ENCODE data around the gene CUL5. TPM values are rescaled to one million over a fixed set of nuclear protein-coding genes. Genes with fewer than 3 reads are reported as not detected.
"Not testable (repeated sequence)": the region's sequence is repeated elsewhere in the genome, so short reads cannot be mapped to it uniquely, and the experiment has no call there.

CUL5 gene
- total and polyA plus RNA-seq, 2 of the 8 experiments (the other 6 are each of a cell fraction or from before 2014, with no cell fraction given) = 4.9 to 31.8 TPM

DNA sequence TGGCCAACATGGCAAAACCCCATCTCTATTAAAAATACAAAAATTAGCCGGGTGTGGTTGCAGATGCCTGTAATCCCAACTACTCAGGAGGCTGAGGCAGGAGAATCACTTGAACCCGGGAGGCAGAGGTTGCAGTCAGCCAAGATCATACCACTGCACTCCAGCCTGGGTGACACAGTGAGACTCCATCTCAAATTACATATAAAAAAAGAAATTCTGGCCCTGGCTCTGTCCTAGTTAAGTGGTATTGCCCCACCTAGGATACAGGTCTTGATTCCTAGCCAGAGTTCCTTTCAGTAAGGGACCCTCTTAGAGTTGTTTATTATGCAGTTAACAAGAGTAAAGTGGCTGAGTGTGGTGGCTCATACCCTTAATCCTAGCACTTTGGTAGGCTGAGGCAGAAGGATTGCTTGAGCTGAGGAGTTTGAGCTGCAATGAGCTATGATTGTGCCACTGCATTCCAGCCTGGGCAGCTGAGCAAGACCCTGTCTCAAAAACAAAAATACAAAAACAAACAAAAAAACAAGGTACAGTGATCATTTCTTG is 124.4 kb downstream of the CUL5 start:
- H3K9ac ChIP-seq (replicated peaks in 1 of 4; ENCODE audit: extremely low read depth in 1 of 4, low read depth in 3 of 4, low read length in 3 of 4); H3K27ac ChIP-seq (ENCODE audit: low read depth, low read length); DNase-seq (ENCODE audit: low read depth in 1 of 2, low spot score in 2 of 2); H3K4me3 ChIP-seq (ENCODE audit: extremely low read depth in 1 of 4, insufficient read depth in 2 of 4, low read depth in 3 of 4, low read length in 4 of 4); H3K27me3 ChIP-seq (replicated peaks in 1 of 4; ENCODE audit: control insufficient read depth in 3 of 4, extremely low read depth in 1 of 4, insufficient read depth in 3 of 4, low read length in 3 of 4); H4K5ac ChIP-seq (ENCODE audit: insufficient read length, low read depth, low read length); H4K20me1 ChIP-seq (replicated peaks in 1 of 2; ENCODE audit: control insufficient read depth in 1 of 2, insufficient read depth in 2 of 2, low read length in 2 of 2); H3K18ac ChIP-seq (ENCODE audit: extremely low read depth, low read length); H2BK120ac ChIP-seq (replicated peaks; ENCODE audit: low read depth, low read length); H3K9me3 ChIP-seq (ENCODE audit: insufficient read depth in 2 of 2, low read depth in 1 of 2, low read length in 1 of 2); H3K56ac ChIP-seq (replicated peaks; ENCODE audit: insufficient read length, low read depth, low read length); H4K91ac ChIP-seq (replicated peaks; ENCODE audit: insufficient read length, low read length); H3K23me2 ChIP-seq (ENCODE audit: low read depth, low read length); H3K23ac ChIP-seq (ENCODE audit: insufficient read length); H3K4ac ChIP-seq (replicated peaks; ENCODE audit: insufficient read length, low read depth, low read length); H2AK5ac ChIP-seq (ENCODE audit: low read depth, low read length); FAIRE-seq; H3K4me2 ChIP-seq (ENCODE audit: insufficient read depth in 1 of 2, low read depth in 2 of 2, low read length in 2 of 2); H2BK20ac ChIP-seq (ENCODE audit: low read length); H3K79me1 ChIP-seq (ENCODE audit: low read depth, low read length); H2BK15ac ChIP-seq (ENCODE audit: low read length); H2BK5ac ChIP-seq (ENCODE audit: low read depth, low read length); H3K14ac ChIP-seq (ENCODE audit: insufficient read length); H3K79me2 ChIP-seq (ENCODE audit: control insufficient read depth in 1 of 2, insufficient read depth in 2 of 2, low read length in 2 of 2); H2BK12ac ChIP-seq (ENCODE audit: low read depth, low read length); H4K8ac ChIP-seq (ENCODE audit: extremely low read depth, insufficient read depth, low read length); H3K4me1 ChIP-seq (replicated peaks in 1 of 4; ENCODE audit: control insufficient read depth in 3 of 4, insufficient read depth in 4 of 4, low read length in 3 of 4); H2AFZ ChIP-seq (ENCODE audit: low read length); H3K36me3 ChIP-seq (ENCODE audit: control insufficient read depth in 2 of 4, insufficient read depth in 4 of 4, low read length in 3 of 4): not testable (repeated sequence)
- 96% methylated on average over 2 of the region's 2 CpGs; no CpG with 5 or more reads in 1 of the 2 experiments for WGBS, 2 experiments (ENCODE audit: extremely low coverage in 1 of 2, insufficient coverage in 1 of 2, insufficient read length in 1 of 2, insufficient replicate concordance in 2 of 2, low coverage in 1 of 2, low lambda C conversion rate in 2 of 2, missing lambda C conversion rate in 1 of 2)
- ChIA-PET POLR2A (ENCODE audit: partially characterized antibody) (interaction anchor here (0.9 to 1.0 kb wide), 2 partner anchors 12 kb away, joined by 3 read pairs; partner anchors contain the start of gene ACAT1), CTCF (ENCODE audit: partially characterized antibody) (interaction anchor here (0.6 to 1.6 kb wide), 5 partner anchors 15 to 186 kb away, joined by 3 read pairs; no protein-coding TSS in a partner anchor)
